Measurements from ENCODE around the gene PACS2.

DNA sequence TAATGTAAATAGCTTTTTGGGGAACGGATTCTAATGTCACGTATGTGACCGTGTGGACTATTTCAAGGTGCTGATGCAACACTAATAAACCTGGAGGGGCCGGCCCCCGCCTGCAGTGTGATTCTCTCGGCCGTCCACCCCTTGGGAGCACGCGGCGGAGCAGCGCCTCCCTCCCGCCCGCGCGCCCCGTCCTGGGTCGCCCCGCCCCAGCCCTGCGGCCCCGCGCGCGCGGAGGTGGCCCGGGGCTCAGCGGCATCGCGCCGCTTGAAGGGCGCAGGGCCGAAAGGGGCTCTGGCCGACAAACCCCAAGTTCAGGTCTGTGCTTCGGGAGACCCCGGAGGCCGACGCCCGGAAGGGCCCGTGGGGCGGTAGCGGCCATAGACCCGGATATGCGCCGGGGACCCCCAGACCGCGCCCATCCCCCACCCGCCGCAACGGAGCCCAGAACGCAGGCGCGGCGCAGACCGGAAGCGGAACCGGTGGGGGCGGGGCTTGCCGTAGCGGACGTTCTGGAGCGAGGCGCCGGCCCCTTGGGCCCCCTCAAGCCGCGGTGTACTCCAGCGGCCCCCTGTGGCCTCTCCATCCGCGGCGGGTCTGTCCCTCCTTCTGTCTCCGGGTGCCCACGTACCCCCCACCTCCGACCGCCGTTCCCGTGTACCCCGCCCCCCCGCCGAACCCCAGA is 83.6 kb downstream of the PACS2 start, which contains the start of gene TEX22:
- peak in 1 of 2 donors; percentile 37 for TF ChIP-seq CTCF (IDR thresholded peaks at IDR 0.05; ENCODE audit: extremely low read depth in 1 of 2, insufficient read depth in 1 of 2, low read depth in 1 of 2, low read length in 2 of 2)
- peak; percentile 89 for TF ChIP-seq POLR2A (IDR thresholded peaks at IDR 0.05; ENCODE audit: low read depth, low read length)
- TF ChIP-seq EZH2 (IDR thresholded peaks at IDR 0.05; ENCODE audit: borderline replicate concordance, low read depth, low read length, severe bottlenecking) = no peak
- peak; percentile 91 for TF ChIP-seq POLR2AphosphoS5 (IDR thresholded peaks at IDR 0.05; ENCODE audit: insufficient read depth, low read depth, low read length)
- no peak for TF ChIP-seq GATA2 (IDR thresholded peaks at IDR 0.05; ENCODE audit: insufficient read depth, insufficient read length, low read depth, low read length)
- TF ChIP-seq FOS (IDR thresholded peaks at IDR 0.05; ENCODE audit: borderline replicate concordance, insufficient read depth, low read length) = no peak
- no peak for TF ChIP-seq MAX (IDR thresholded peaks at IDR 0.05; ENCODE audit: insufficient read depth, insufficient read length)
